K562 (cell line): Measurements from ENCODE around the gene SETDB2. TPM values are rescaled to one million over a fixed set of nuclear protein-coding genes. Genes with fewer than 3 reads are reported as not detected.

ENCODE experiments used
- ATAC-seq: fragments of 200-7000 bp; cut with Tn5 transposase; 3 replicates; pipeline ENCODE4 v1.9.1; 2020; ENCODE audit warnings: moderate library complexity
- BruUV-seq: library from RNA; stranded (reverse); fragments of 400-500 nt; replicated peaks from 2 replicates; lab custom pipeline; 2021; lab: Mats Ljungman, UMichigan
- CTCF ChIA-PET: fragments of 300-600 bp; formaldehyde crosslinking; extraction: SDS; loops from one replicate; lab custom pipeline; 2021; ENCODE audit warnings: low intra/inter-chr PET ratio; lab: Yijun Ruan, JAX
- POLR2A ChIA-PET: fragments of 300-600, 350-650 bp; sonication (Branson Sonifier 250); formaldehyde crosslinking; extraction: SDS; loops from one replicate; lab custom pipeline; 2021; ENCODE audit warnings: antibody characterized with exemption, inconsistent platforms; lab: Yijun Ruan, JAX
- DNase-seq, 4 experiments: peaks; one replicate each; pipeline versions ENCODE4 v3.0.0 to v3.0.0-alpha.2; 2011 to 2018; ENCODE audit warnings: low spot score in 3 of 4, mixed read lengths in 3 of 4; ENCODE audit errors: extremely low read depth in 1 of 4
- FAIRE-seq: peaks from 2 replicates; lab custom pipeline; 2011; peaks lifted over from hg19 to GRCh38; lab: Jason Lieb, UNC
- H2AFZ ChIP-seq: 2 replicates; pipeline ENCODE4 v1.6.0; 2011; ENCODE audit warnings: low read depth, low read length, control low read depth, inconsistent platforms
- H3K27ac ChIP-seq: fragments of 200-600 bp; 3 replicates; pipeline ENCODE4 v1.8.0; 2011; ENCODE audit warnings: low read depth, mild to moderate bottlenecking, control low read depth, inconsistent platforms, low read length, moderate library complexity, mixed read lengths; ENCODE audit errors: extremely low read depth
- H3K27me3 ChIP-seq, 2 experiments: fragments of 300-600 bp in 1 of 2; 2 replicates in 1 of 2; 3 replicates in 1 of 2; pipeline versions ENCODE4 v1.6.0 to v1.8.0; 2011; ENCODE audit warnings: inconsistent platforms in 2 of 2, low read length in 2 of 2, mild to moderate bottlenecking in 1 of 2, mixed read lengths in 1 of 2, moderate library complexity in 1 of 2; ENCODE audit not compliant: control insufficient read depth in 2 of 2, insufficient read depth in 2 of 2
- H3K36me3 ChIP-seq: fragments of 300-600 bp; 3 replicates; pipeline ENCODE4 v1.8.0; 2011; ENCODE audit warnings: mild to moderate bottlenecking, low read length, inconsistent platforms; ENCODE audit not compliant: control insufficient read depth, insufficient read depth
- H3K4me1 ChIP-seq, 2 experiments: fragments of 200-600 bp in 1 of 2; replicated peaks in 1 of 2; 2 replicates in 1 of 2; 3 replicates in 1 of 2; pipeline versions ENCODE4 v1.5.1 to v1.8.0; 2011; ENCODE audit warnings: inconsistent platforms in 2 of 2, low read length in 2 of 2, mild to moderate bottlenecking in 1 of 2, mixed read lengths in 1 of 2, moderate library complexity in 1 of 2; ENCODE audit not compliant: control insufficient read depth in 2 of 2, insufficient read depth in 2 of 2
- H3K4me2 ChIP-seq: 2 replicates; pipeline ENCODE4 v1.6.1; 2011; ENCODE audit warnings: low read length, control low read depth, inconsistent platforms, mixed read lengths; ENCODE audit not compliant: insufficient read depth
- H3K4me3 ChIP-seq: fragments of 200-600 bp; sonication (generic), shearing (Covaris generic); 2 replicates; pipeline ENCODE4 v1.5.1; 2016; ENCODE audit warnings: control low read depth, inconsistent platforms
- H3K79me2 ChIP-seq: fragments of 200-600 bp; 3 replicates; pipeline ENCODE4 v1.8.0; 2011; ENCODE audit warnings: low read length, inconsistent platforms; ENCODE audit not compliant: control insufficient read depth, insufficient read depth
- H3K9ac ChIP-seq, 2 experiments: 2 replicates each; pipeline versions ENCODE4 v1.6.0 to v1.6.1; 2011; ENCODE audit warnings: low read depth in 2 of 2, low read length in 2 of 2, control low read depth in 1 of 2, inconsistent platforms in 1 of 2, mild to moderate bottlenecking in 1 of 2, mixed read lengths in 1 of 2; ENCODE audit not compliant: insufficient read depth in 1 of 2
- H3K9me1 ChIP-seq: one replicate; pipeline ENCODE4 v1.6.0; 2011; ENCODE audit warnings: inconsistent platforms, mild to moderate bottlenecking, low read length, moderate library complexity; ENCODE audit not compliant: control insufficient read depth, insufficient read depth
- H3K9me3 ChIP-seq: replicated peaks from 2 replicates; pipeline ENCODE4 v1.5.1; 2011; ENCODE audit warnings: low read depth, low read length, inconsistent platforms; ENCODE audit not compliant: control insufficient read depth, insufficient read depth
- H4K20me1 ChIP-seq: replicated peaks from 2 replicates; pipeline ENCODE4 v1.6.1; 2011; ENCODE audit warnings: low read length, inconsistent platforms, mixed read lengths; ENCODE audit not compliant: control insufficient read depth, insufficient read depth
- ZNF668 ChIP-seq: fragments of 250-450 bp; sonication (Bioruptor Pico); IDR thresholded peaks from 2 replicates; pipeline ENCODE4 v1.8.0; 2022; ENCODE audit warnings: mild to moderate bottlenecking, inconsistent platforms
- WGBS: fragments of 100-300 bp; shearing (Covaris generic); methylation state at CpG from one replicate; pipeline ENCODE4 v1.1.6; 2016; ENCODE audit warnings: low coverage, mixed read lengths; ENCODE audit not compliant: insufficient coverage; ENCODE audit errors: missing lambda C conversion rate; 5-methylcytosine and 5-hydroxymethylcytosine counted together
- in situ Hi-C: fragments of 300-500 bp; cut with MboI; formaldehyde crosslinking; loops from 4 replicates; pipeline ENCODE4 v1.15.0; 2018; ENCODE audit warnings: inconsistent platforms, mixed read lengths
- intact Hi-C: fragments of 100-400 bp; cut with micrococcal nuclease; formaldehyde crosslinking; loops from 2 replicates; pipeline ENCODE4 v1.14.2; 2022
- polyA plus RNA-seq, 8 experiments: library from polyadenylated mRNA; depleted of rRNA in 4 of 8; stranded (reverse) in 5 of 8; unstranded in 3 of 8; fragments of >200 nt; fragmentation: Nextera tagmentation in 2 of 8; fragmentation: Illumina TruSeq in 1 of 8; extraction: Ambion mirVana in 2 of 8; extraction: Trizol in 1 of 8; gene quantifications; 2 replicates each; pipeline versions ENCODE4 v1.2.1 to v1.2.3, GENCODE V29; 2011 to 2014; ENCODE audit warnings: inconsistent platforms in 1 of 8, missing spikeins in 1 of 8
- total RNA-seq, 7 experiments: library from RNA; depleted of rRNA in 6 of 7; stranded (reverse); fragments of >200 nt in 6 of 7; fragmentation: Illumina TruSeq in 2 of 7; extraction: Trizol in 2 of 7; gene quantifications; 2 replicates each; pipeline versions ENCODE4 v1.2.1 to v1.2.3, GENCODE V29; 2011 to 2021; ENCODE audit warnings: low replicate concordance in 1 of 7
- TF ChIP-seq, protein P1 (sequence below): sonication (generic); formaldehyde crosslinking; IDR thresholded peaks from 2 replicates; pipeline ENCODE4 v1.8.0; 2023; ENCODE audit warnings: mild to moderate bottlenecking, missing genetic modification reagents
- TF ChIP-seq, protein P2 (sequence below), 2 experiments: IDR thresholded peaks; 2 replicates each; pipeline ENCODE4 v1.6.1; 2012; ENCODE audit warnings: improper control_type of control experiment in 2 of 2, low read depth in 2 of 2, low read length in 2 of 2, borderline replicate concordance in 1 of 2

SETDB2 gene
- total and polyA plus RNA-seq, 9 of the 15 experiments (the other 6 are each of a cell fraction or from before 2014, with no cell fraction given) = 1.0 to 9.0 (median 6.1) TPM

DNA sequence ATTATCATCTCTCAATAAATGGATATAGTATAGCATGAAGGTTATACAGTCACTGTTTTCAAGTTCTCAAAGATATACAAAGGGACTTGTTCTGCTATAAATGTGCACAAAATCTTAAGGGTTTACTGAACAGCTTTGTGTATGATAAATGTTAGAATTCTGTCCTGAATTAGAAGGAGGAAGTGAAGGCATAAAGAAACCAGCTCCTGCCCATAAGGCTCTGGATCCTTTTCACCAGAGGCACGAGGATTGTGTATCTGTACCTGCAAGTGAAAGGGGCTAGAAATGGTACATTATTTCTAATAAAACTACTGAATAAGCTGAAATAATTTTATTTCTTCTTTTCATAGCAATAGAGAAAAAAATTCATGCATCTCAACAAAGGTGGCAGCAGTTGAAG, 84.1 kb downstream of the SETDB2 start:
- H3K4me3 ChIP-seq = no peak overlapping the region
- ChIA-PET POLR2A (interaction anchor here (0.9 kb wide), 1 partner anchor 10 kb away, joined by 3 read pairs; no protein-coding TSS in a partner anchor), CTCF (no interaction called here)
- in situ Hi-C loops (no loop called here), intact Hi-C loops (no loop called here)
- TF ChIP-seq ZNF668 (CRISPR knock-in tag) = no peak
- TF ChIP-seq, protein P1, sequence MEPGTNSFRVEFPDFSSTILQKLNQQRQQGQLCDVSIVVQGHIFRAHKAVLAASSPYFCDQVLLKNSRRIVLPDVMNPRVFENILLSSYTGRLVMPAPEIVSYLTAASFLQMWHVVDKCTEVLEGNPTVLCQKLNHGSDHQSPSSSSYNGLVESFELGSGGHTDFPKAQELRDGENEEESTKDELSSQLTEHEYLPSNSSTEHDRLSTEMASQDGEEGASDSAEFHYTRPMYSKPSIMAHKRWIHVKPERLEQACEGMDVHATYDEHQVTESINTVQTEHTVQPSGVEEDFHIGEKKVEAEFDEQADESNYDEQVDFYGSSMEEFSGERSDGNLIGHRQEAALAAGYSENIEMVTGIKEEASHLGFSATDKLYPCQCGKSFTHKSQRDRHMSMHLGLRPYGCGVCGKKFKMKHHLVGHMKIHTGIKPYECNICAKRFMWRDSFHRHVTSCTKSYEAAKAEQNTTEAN (CRISPR knock-in tag) = no peak
- TF ChIP-seq, protein P2, sequence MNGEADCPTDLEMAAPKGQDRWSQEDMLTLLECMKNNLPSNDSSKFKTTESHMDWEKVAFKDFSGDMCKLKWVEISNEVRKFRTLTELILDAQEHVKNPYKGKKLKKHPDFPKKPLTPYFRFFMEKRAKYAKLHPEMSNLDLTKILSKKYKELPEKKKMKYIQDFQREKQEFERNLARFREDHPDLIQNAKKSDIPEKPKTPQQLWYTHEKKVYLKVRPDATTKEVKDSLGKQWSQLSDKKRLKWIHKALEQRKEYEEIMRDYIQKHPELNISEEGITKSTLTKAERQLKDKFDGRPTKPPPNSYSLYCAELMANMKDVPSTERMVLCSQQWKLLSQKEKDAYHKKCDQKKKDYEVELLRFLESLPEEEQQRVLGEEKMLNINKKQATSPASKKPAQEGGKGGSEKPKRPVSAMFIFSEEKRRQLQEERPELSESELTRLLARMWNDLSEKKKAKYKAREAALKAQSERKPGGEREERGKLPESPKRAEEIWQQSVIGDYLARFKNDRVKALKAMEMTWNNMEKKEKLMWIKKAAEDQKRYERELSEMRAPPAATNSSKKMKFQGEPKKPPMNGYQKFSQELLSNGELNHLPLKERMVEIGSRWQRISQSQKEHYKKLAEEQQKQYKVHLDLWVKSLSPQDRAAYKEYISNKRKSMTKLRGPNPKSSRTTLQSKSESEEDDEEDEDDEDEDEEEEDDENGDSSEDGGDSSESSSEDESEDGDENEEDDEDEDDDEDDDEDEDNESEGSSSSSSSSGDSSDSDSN (IDR thresholded peaks at IDR 0.05; ENCODE audit: borderline replicate concordance in 1 of 2, low read depth in 2 of 2, low read length in 2 of 2) = no peak
- FAIRE-seq (no peak), DNase-seq (no peak), ATAC-seq (no peak)
- no TSS peak for BruUV-seq
- no peak overlapping the region for H3K27ac ChIP-seq
- no peaks in the 10 kb centered on the region for H3K79me2 ChIP-seq
- 62% methylated on average over 1 of the region's 1 CpG for WGBS
- peaks cover 6% of the 10 kb centered on the region; the same call in 1 of the 3 replicates for H3K36me3 ChIP-seq
- no peak overlapping the region for H3K9ac ChIP-seq
- no peaks in the 10 kb centered on the region for H3K9me3 ChIP-seq
- H3K9me1 ChIP-seq = no peaks in the 10 kb centered on the region
- no peaks in the 10 kb centered on the region for H3K27me3 ChIP-seq
- H3K4me1 ChIP-seq = peaks cover 0 to 3% of the 10 kb centered on the region in 2 experiments; a peak in 2 of 5 replicates
- H2AFZ ChIP-seq = no peak overlapping the region
- no peak overlapping the region for H3K4me2 ChIP-seq
- no peaks in the 10 kb centered on the region for H4K20me1 ChIP-seq
